ENCODE data around the gene UBE2H. TPM values are rescaled to one million over a fixed set of nuclear protein-coding genes. Genes with fewer than 3 reads are reported as not detected.

The UBE2H gene
- total RNA-seq, 1 donor from 2014 or later, result 114 TPM

GRCh38 chr7:129914536-129915272 lies 38.1 kb downstream of the UBE2H start:
- H3K36me3 ChIP-seq, result peaks cover under 1% of the 10 kb centered on the region
- H3K9me3 ChIP-seq (ENCODE audit: low read depth), result no peaks in the 10 kb centered on the region
- H3K27ac ChIP-seq, result no peak overlapping the region
- no peak overlapping the region for H3K4me2 ChIP-seq
- no peaks in the 10 kb centered on the region for H3K27me3 ChIP-seq
- Mint-ChIP-seq H3K27ac (no peak overlapping the region), H3K9me3 (no peaks in the 10 kb centered on the region), H3K36me3 (peaks cover 20% of the 10 kb centered on the region), H3K4me1 (peaks cover 28% of the 10 kb centered on the region), H3K4me3 (no peak overlapping the region), H3K27me3 (ENCODE audit: insufficient read depth, low read depth) (peaks cover 5% of the 10 kb centered on the region)
- TF ChIP-seq CTCF (IDR thresholded peaks at IDR 0.05) (no peak), EZH2 (IDR thresholded peaks at IDR 0.05) (no peak), EZH2phosphoT487 (IDR thresholded peaks at IDR 0.05) (no peak)
- no peak overlapping the region for H3K9ac ChIP-seq
- peaks cover 19% of the 10 kb centered on the region for H3K4me1 ChIP-seq
- no peak for DNase-seq (ENCODE audit: low spot score)
- H3K4me3 ChIP-seq, result no peak overlapping the region
- no peak overlapping the region for H2AFZ ChIP-seq (replicated peaks)
- H3K79me2 ChIP-seq (ENCODE audit: low read depth), result peaks cover 99% of the 10 kb centered on the region
- H3F3A ChIP-seq (ENCODE audit: low read depth), result peaks cover 4% of the 10 kb centered on the region
- H4K20me1 ChIP-seq (ENCODE audit: low read depth), result peaks cover 95% of the 10 kb centered on the region

- Histone ChIP-seq H3K9ac (no peak overlapping the region), H3K9me3 (ENCODE audit: low read depth) (no peaks in the 10 kb centered on the region), H4K20me1 (ENCODE audit: low read depth) (peaks cover 95% of the 10 kb centered on the region), H3K4me1 (peaks cover 27% of the 10 kb centered on the region), H3K4me2 (no peak overlapping the region), H3F3A (ENCODE audit: low read depth) (peaks cover 11% of the 10 kb centered on the region), H3K79me2 (ENCODE audit: low read depth) (peaks cover 99% of the 10 kb centered on the region), H3K27me3 (no peaks in the 10 kb centered on the region), H3K4me3 (no peak overlapping the region), H2AFZ (replicated peaks) (no peak overlapping the region), H3K27ac (no peak overlapping the region), H3K36me3 (no peaks in the 10 kb centered on the region)
- no peak for TF ChIP-seq CTCF (IDR thresholded peaks at IDR 0.05)
- TF ChIP-seq EZH2 (IDR thresholded peaks at IDR 0.05), result no peak
- TF ChIP-seq EZH2phosphoT487 (IDR thresholded peaks at IDR 0.05), result no peak
- Mint-ChIP-seq H3K9me3 (no peaks in the 10 kb centered on the region), H3K27ac (no peak overlapping the region), H3K4me1 (peaks cover 30% of the 10 kb centered on the region), H3K36me3 (peaks cover 19% of the 10 kb centered on the region), H3K4me3 (no peak overlapping the region), H3K27me3 (ENCODE audit: insufficient read depth, low read depth) (peaks cover 5% of the 10 kb centered on the region)
- no peak for DNase-seq (ENCODE audit: low spot score)
Measured at GRCh38 chr7:129913428-129913827, 39.3 kb downstream of the UBE2H start.

GRCh38 chr7:129911790-129912189 lies 41.0 kb downstream of the UBE2H start:
- H3K9me3 ChIP-seq (ENCODE audit: low read depth), result no peaks in the 10 kb centered on the region
- no peaks in the 10 kb centered on the region for H3K9me3 Mint-ChIP-seq
- H3K4me3 ChIP-seq, result no peak overlapping the region
- H3K79me2 ChIP-seq (ENCODE audit: low read depth), result peaks cover 99% of the 10 kb centered on the region
- peaks cover 5% of the 10 kb centered on the region for H3K27me3 Mint-ChIP-seq (ENCODE audit: insufficient read depth, low read depth)
- no peak for TF ChIP-seq CTCF (IDR thresholded peaks at IDR 0.05)
- TF ChIP-seq EZH2phosphoT487 (IDR thresholded peaks at IDR 0.05), result no peak
- no peak for TF ChIP-seq EZH2 (IDR thresholded peaks at IDR 0.05)
- peaks cover 17% of the 10 kb centered on the region for H3K4me1 ChIP-seq
- H3K27me3 ChIP-seq, result no peaks in the 10 kb centered on the region
- no peak overlapping the region for H3K9ac ChIP-seq
- no peak for DNase-seq (ENCODE audit: low spot score)
- no peak overlapping the region for H3K4me3 Mint-ChIP-seq
- H3K27ac ChIP-seq, result no peak overlapping the region
- no peak overlapping the region for H3K27ac Mint-ChIP-seq
- H2AFZ ChIP-seq (replicated peaks), result no peak overlapping the region
- peaks cover 27% of the 10 kb centered on the region for H3K36me3 Mint-ChIP-seq
- H4K20me1 ChIP-seq (ENCODE audit: low read depth), result peaks cover 93% of the 10 kb centered on the region
- H3K4me1 Mint-ChIP-seq, result peaks cover 23% of the 10 kb centered on the region
- H3K4me2 ChIP-seq, result no peak overlapping the region
- H3F3A ChIP-seq (ENCODE audit: low read depth), result peaks cover 17% of the 10 kb centered on the region
- no peaks in the 10 kb centered on the region for H3K36me3 ChIP-seq

Measured in neural progenitor cell (in vitro differentiated cells).